Neutrophil (primary cell): ENCODE results near the gene SPATA20.

Source experiments
- H3K27ac ChIP-seq: fragments of 200-600 bp; sonication (generic); 2 replicates; pipeline ENCODE4 v1.5.1; 2016; ENCODE audit warnings: mild to moderate bottlenecking, moderate library complexity
- H3K27me3 ChIP-seq: fragments of 200-600 bp; sonication (generic); 2 replicates; pipeline ENCODE4 v1.6.0; 2016; ENCODE audit warnings: mild to moderate bottlenecking
- H3K36me3 ChIP-seq: fragments of 200-600 bp; sonication (generic); 2 replicates; pipeline ENCODE4 v1.5.1; 2017
- H3K4me1 ChIP-seq, 2 experiments: fragments of 200-600 bp in 1 of 2; sonication (generic) in 1 of 2; 1 replicate in 1 of 2; 2 replicates in 1 of 2; pipeline versions ENCODE4 v1.5.1 to v1.6.1; 2013 to 2016; ENCODE audit warnings: low read depth in 1 of 2, low read length in 1 of 2, mild to moderate bottlenecking in 1 of 2, moderate library complexity in 1 of 2; ENCODE audit not compliant: control insufficient read depth in 1 of 2, insufficient read depth in 1 of 2
- H3K4me3 ChIP-seq, 2 experiments: fragments of 200-600 bp in 1 of 2; sonication (generic) in 1 of 2; 1 replicate in 1 of 2; 2 replicates in 1 of 2; pipeline ENCODE4 v1.5.1; 2013 to 2016; ENCODE audit warnings: low read depth in 1 of 2, low read length in 1 of 2, mild to moderate bottlenecking in 1 of 2, moderate library complexity in 1 of 2
- H3K9me3 ChIP-seq: fragments of 200-600 bp; sonication (generic); 2 replicates; pipeline ENCODE4 v1.5.1; 2016
- TF ChIP-seq, protein P1 (sequence below): fragments of 200-600 bp; sonication (generic); IDR thresholded peaks from 2 replicates; pipeline ENCODE4 v1.5.1; 2016; ENCODE audit warnings: antibody characterized with exemption

SPATA20 gene

DNA sequence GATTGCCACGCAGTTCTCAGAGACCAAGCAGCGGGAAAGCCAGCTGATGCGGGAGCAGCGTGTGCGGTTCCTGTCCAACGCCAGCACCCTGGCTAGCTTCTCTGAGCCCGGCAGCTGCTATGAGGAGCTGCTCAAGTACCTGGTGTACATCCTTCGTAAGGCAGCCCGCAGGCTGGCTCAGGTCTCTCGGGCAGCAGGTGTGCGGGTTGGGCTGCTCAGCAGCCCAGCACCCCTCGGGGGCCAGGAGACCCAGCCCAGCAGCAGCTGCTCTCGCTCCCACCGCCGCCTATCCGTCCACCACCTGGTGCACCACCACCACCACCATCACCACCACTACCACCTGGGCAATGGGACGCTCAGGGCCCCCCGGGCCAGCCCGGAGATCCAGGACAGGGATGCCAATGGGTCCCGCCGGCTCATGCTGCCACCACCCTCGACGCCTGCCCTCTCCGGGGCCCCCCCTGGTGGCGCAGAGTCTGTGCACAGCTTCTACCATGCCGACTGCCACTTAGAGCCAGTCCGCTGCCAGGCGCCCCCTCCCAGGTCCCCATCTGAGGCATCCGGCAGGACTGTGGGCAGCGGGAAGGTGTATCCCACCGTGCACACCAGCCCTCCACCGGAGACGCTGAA is 28.7 kb downstream of the SPATA20 start:
- Histone ChIP-seq H3K36me3 (no peaks in the 10 kb centered on the region), H3K27ac (no peak overlapping the region), H3K9me3 (no peaks in the 10 kb centered on the region), H3K4me3 (no peak overlapping the region), H3K27me3 (peaks cover 5% of the 10 kb centered on the region), H3K4me1 (no peaks in the 10 kb centered on the region)
- TF ChIP-seq, protein P1, sequence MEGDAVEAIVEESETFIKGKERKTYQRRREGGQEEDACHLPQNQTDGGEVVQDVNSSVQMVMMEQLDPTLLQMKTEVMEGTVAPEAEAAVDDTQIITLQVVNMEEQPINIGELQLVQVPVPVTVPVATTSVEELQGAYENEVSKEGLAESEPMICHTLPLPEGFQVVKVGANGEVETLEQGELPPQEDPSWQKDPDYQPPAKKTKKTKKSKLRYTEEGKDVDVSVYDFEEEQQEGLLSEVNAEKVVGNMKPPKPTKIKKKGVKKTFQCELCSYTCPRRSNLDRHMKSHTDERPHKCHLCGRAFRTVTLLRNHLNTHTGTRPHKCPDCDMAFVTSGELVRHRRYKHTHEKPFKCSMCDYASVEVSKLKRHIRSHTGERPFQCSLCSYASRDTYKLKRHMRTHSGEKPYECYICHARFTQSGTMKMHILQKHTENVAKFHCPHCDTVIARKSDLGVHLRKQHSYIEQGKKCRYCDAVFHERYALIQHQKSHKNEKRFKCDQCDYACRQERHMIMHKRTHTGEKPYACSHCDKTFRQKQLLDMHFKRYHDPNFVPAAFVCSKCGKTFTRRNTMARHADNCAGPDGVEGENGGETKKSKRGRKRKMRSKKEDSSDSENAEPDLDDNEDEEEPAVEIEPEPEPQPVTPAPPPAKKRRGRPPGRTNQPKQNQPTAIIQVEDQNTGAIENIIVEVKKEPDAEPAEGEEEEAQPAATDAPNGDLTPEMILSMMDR: no peak

DNA sequence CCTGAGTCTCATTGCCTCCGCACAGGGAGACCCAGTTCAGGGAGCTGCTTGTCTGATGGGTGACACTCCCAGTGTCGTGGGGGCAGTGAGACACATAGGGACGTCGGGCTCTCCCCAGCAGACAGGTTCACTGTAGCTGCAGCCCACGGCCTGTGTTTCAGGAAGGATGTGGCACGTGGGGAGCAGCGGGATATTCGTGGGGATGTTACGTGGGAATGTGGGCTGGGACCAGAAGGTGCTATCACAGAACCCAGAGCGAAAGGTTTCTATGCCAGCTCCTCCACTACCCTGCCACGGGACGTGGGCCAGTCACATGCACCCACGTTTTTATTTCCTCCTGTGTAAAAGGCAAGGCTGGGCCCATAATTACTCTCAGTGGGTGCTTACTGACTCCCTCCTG is 29.9 kb downstream of the SPATA20 start:
- Histone ChIP-seq H3K27me3 (peaks cover 5% of the 10 kb centered on the region), H3K36me3 (no peaks in the 10 kb centered on the region)

DNA sequence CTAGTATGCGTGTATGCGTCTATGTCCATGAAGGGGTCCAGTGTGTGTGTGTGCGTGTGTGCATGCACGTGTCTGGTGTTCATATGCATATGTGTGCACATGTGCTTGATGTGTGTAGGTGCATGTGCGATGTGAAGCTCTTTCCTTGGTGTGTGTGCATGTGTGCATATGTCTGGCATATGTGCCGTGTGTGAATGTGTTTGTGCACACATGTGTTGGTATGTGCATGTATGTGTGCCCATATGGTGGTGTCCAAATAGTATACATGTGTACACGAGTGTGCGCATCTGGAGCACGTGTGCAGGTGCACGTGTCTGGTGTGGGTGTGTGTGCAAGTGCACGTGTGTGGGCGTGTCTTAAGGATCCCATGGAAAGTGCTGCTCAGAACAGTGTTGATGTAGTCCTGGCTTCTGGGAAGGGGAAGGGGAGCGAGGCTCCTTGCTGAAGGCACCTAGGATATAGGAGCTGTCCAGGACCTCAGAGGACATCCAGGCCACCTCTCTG is 30.5 kb downstream of the SPATA20 start:
- Histone ChIP-seq H3K36me3 (no peaks in the 10 kb centered on the region), H3K4me1 (no peaks in the 10 kb centered on the region), H3K27ac (no peak overlapping the region), H3K4me3 (no peak overlapping the region), H3K9me3 (no peaks in the 10 kb centered on the region), H3K27me3 (peaks cover 11% of the 10 kb centered on the region)
- TF ChIP-seq, protein P1: no peak

More for the DNA sequence above, 29.9 kb downstream of the SPATA20 start:
- Histone ChIP-seq H3K4me1 (no peaks in the 10 kb centered on the region), H3K9me3 (no peaks in the 10 kb centered on the region), H3K27ac (no peak overlapping the region), H3K4me3 (no peak overlapping the region)
- TF ChIP-seq, protein P1: no peak

DNA sequence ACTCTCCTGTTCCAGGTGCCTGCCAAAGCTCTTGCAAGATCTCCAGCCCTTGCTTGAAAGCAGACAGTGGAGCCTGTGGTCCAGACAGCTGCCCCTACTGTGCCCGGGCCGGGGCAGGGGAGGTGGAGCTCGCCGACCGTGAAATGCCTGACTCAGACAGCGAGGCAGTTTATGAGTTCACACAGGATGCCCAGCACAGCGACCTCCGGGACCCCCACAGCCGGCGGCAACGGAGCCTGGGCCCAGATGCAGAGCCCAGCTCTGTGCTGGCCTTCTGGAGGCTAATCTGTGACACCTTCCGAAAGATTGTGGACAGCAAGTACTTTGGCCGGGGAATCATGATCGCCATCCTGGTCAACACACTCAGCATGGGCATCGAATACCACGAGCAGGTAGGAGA is 31.2 kb downstream of the SPATA20 start:
- Histone ChIP-seq H3K9me3 (no peaks in the 10 kb centered on the region), H3K4me3 (no peak overlapping the region), H3K4me1 (no peaks in the 10 kb centered on the region), H3K27me3 (peaks cover 18% of the 10 kb centered on the region), H3K36me3 (no peaks in the 10 kb centered on the region), H3K27ac (no peak overlapping the region)
- TF ChIP-seq, protein P1: no peak

DNA sequence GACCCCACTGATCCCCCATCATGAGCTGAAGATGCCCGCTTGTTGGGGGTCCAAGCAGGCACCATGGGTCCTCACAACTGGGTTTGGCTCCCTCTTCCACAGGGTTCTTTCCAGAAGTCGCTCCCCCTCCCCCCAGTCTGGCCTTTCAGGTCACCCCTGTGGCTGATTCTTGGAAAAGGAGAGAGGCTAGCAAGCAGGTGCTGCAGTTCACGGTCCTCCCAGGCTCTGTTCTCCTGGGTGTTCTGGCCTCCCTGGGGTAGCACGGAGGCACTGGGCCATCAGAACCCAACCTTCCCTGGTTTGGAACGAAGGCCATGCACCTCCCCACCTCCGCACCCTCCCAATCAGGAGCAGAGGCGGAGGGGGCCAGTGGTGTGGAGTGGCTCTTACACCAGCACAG is 32.4 kb downstream of the SPATA20 start:
- H3K27ac ChIP-seq: no peak overlapping the region
- no peaks in the 10 kb centered on the region for H3K9me3 ChIP-seq
- H3K4me1 ChIP-seq: no peaks in the 10 kb centered on the region
- TF ChIP-seq, protein P1: no peak
- H3K4me3 ChIP-seq: no peak overlapping the region
- no peaks in the 10 kb centered on the region for H3K36me3 ChIP-seq
- H3K27me3 ChIP-seq: peaks cover 26% of the 10 kb centered on the region
